ENCODE measurements around the gene PAPSS1.
"Not testable (repeated sequence)": the region's sequence is repeated elsewhere in the genome, so short reads cannot be mapped to it uniquely, and the experiment has no call there.

PAPSS1 gene

DNA sequence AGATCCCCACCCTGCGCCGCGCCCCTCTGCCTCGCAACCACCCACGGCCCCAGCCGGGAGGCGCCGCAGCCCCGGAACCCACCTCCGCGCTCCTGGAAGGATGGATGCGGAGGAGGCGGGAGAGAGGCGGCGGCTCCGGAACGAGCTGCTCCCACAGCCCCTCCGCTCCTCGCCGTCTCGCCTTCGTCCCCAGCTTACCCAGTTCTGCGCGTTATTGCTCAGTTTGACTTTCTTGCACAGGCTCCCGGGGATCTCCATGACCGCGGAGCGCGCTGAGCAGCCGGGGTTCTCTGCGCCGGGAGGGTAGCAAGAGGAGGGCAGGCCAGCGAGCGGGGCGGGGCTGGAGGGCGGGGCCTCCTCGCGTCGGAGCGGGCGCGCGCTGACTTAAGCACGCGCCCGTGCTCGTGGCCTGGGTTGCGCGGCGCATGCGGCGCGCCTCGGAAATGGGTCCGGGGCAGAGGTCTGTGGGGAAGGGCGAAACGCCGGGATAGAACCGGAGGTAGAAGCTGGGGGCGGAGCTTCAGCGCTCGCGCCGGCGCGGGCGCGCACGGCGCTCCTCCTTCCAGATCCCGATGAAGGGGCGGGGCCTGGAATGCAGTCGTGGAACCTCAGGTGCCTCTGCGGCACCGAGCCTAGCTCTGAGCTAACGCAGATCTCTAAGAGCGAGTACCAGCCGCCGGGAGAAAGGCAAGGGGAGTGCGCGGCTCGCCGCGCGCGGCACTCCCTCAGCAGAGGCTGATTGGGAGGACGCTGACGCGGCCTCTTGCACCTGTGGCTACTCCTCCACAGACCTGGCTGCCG, at the start of gene PAPSS1:
TSS of gene PAPSS1 (minus strand) at position 313 of the 801 bp plus-strand sequence. CDS start at position 258, 55 bp downstream.
- DNase-seq: peak; percentile 98

GRCh38 chr4:107760281-107760947, 40.4 kb upstream of the PAPSS1 start:
- no peak for DNase-seq

DNA sequence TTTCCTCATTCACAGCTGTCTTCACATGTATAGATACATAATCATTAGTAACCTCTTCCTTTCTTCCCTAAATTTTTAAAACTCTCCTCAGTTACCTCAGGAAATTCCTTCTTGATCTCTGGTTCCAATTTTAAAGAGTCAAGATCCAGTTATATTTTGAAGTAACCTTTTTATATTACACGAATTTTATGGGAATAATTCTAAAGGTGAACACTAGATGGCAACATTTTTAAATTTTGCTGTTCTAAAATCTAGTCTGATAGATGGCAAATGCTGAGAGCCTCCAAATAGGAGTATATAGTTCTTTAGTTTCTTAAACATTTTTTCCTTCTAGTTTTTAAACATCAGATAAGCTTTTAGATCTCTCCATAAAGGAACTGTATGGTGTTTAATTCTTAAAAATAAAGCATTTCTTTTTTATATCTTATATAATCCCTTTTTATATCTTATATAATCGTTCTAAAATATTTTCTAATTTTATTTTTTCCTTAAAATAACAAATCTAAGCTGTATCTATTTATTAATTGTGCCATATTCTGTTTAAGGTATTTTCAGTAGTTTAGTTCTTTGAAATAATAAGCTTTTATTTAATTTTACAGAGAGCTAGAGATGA, 37.9 kb upstream of the PAPSS1 start:
- DNase-seq: peak; percentile 71

- DNase-seq: peak; percentile 16
Observed at GRCh38 chr4:107757283-107757682, 37.2 kb upstream of the PAPSS1 start.

- peak; percentile 4 for DNase-seq
Observed at GRCh38 chr4:107755841-107756356, 35.9 kb upstream of the PAPSS1 start.

DNA sequence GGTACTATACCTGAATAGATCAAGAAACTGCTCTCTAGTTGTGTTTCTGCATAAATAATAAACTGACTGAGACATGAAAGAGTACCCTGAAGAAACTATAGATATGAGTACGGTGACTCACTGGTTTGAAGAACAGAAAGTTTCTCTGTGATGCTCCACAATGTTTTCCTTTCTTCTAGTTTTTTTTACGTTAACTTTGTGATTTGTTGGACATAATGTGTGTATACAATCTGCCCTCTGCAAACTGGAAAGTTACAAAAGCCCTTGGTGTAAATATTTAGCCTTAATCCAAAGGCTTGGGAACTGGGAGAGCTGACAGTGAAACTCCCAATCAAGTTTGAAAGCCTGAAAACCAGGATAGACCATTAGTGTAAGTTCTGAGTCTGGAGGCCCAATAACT, 31.6 kb upstream of the PAPSS1 start:
- DNase-seq: no peak

DNA sequence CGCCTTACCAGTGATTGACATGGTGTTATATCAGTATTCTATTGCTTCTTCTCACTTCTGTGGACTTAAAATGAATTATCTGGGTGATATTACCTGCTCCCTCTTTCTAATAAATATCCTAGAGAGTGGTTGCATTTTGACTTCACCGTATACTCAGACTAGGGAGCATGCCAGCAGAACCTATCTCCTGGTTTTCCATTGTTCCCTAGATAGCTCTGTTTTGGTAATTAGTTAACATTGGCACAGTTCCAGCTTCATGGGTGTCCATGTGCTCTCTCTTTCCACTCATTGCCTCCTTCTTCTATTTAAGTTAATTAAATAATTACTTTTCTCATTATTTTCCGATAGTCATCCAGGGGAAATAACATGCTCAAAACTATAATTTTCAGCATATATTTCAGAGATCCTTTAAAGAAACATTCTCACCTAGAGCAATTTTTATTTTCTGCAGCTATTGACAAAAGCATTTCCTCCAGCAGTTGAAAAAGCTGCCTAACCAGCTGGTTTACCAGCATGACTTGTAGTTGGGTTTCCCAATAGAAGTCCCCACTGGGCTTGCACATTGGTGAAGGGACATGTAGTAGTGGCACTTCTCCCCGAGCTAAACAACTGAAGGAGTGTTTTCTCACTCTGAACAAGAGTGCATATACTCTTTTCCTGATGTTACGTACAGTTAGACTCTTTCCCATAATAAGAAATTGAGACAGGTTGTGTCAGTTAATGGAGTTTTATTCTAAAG, 27.9 kb upstream of the PAPSS1 start:
- DNase-seq: no peak

DNA sequence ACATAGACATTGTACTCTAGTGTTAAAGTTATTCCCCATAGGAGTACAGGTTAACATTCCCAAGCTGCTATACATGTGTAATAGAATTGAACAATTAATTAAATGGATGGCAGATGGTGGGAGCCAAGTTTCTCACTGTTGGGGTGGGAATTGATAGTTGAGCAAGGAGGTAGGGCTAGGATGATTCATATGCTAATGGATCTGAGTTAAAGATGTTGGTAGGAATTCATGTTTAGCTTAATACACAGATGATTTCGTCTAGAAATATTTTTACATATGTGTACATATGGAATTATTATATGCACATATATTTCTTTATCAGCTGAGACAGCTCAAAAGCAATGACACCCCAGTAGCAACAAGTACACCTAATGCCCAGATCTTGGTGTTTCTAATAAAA, 26.1 kb upstream of the PAPSS1 start:
- DNase-seq: no peak

GRCh38 chr4:107744532-107744931, 24.5 kb upstream of the PAPSS1 start:
- no peak for DNase-seq

DNA sequence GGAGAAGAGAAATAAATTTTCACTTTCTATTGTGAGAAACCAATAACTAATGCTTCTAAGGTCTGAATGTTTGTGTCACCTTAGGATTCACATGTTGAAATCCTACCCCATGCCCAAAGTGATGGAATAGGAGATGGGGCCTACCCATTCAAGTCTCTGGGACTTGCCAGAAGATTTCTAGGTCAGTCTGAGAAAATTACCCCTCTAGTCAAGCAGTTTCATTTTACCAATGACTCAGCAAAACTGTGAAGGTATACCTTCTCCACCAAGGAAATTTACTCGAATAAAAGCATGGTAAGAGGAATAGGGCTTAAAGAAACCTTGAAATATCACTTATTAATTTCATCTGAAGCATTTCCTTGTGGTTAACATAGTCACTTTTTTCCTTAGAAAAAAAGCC, 23.5 kb upstream of the PAPSS1 start:
- no peak for DNase-seq

DNA sequence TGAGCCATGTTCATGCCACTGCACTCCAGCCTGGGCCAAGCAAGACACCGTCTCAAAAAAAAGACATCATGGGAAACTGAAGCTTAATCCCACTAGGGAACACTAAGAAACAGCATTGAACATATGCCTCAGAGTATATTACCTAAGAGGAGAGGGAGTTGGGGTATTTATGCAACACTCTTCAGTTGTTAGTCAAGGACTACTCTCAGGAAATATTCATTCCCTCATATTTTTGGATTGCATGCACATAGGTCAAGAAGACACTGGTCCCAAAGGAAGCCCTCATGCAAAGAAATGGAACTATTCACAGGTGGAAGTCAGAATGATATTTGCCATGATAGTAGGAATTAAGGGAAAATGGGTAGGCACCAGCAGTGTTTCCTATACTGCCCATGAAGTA, 22.8 kb upstream of the PAPSS1 start:
- DNase-seq: no peak

- no peak for DNase-seq
Observed at GRCh38 chr4:107742196-107742595, 22.2 kb upstream of the PAPSS1 start.

GRCh38 chr4:107740950-107741701, 21.1 kb upstream of the PAPSS1 start:
- DNase-seq: no peak

- peak; percentile 55 for DNase-seq
Observed at GRCh38 chr4:107740381-107740780, 20.3 kb upstream of the PAPSS1 start.

GRCh38 chr4:107737450-107737849, 17.4 kb upstream of the PAPSS1 start:
- no peak for DNase-seq

DNA sequence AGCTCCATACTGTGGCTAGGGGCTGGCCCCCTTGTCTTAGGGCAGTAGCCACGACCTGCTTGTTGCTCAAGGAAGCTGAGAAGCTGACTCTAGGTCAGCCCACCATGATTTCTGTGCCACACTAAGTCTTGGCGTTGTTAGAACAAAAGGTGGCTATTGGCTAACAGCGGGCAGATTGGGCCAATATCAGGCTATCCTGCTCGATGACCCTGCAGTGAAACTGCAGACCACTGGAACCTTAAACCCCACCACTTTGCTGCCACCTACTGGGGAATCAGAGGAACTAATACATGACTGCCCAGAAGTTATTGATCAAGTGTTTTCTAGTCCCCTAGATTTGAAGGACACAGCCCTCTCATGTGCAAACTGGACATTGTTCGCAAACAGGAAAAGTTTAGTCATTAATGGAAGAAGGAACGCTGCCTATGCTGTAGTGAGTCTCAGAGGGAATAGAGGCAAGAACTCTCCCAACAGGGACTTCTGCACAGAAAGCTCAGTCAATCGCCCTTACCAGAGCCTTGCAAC, 17.0 kb upstream of the PAPSS1 start:
- peak; percentile 78 for DNase-seq

- DNase-seq: no peak
Observed at GRCh38 chr4:107736037-107736436, 16.0 kb upstream of the PAPSS1 start.

- peak; percentile 59 for DNase-seq
Observed at GRCh38 chr4:107734120-107734519, 14.1 kb upstream of the PAPSS1 start.

- DNase-seq: peak; percentile 41
Observed at GRCh38 chr4:107733431-107733925, 13.4 kb upstream of the PAPSS1 start.

DNA sequence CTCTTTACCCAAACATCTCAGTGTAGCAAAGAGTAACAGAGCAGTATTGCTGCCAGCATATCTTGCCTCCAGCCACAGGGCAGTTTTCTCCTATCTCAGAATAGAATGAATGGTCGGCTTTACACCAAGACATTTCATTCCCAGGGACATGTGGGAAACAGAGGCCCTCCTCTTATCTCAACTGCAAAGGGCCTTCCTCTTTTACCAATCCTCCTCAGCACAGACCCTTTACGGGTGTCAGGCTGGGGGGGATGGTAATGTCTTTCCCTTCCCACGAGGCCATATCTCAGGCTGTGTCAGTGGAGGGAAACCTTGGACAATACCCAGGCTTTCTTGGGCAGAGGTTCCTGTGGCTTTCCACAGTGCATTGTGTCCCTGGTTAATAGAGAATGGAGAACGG, 9.0 kb upstream of the PAPSS1 start:
- DNase-seq: peak; percentile 38

GRCh38 chr4:107726131-107726925, 6.3 kb upstream of the PAPSS1 start:
- not testable (repeated sequence) for DNase-seq

Data from hematopoietic multipotent progenitor cell treated with erythropoietin and hydrocortisone succinate and interleukin-3 and kit ligand, for 4 days (in vitro differentiated cells).